K562 (cell line): ENCODE measurements around the gene METTL14. TPM values are rescaled to one million over a fixed set of nuclear protein-coding genes. Genes with fewer than 3 reads are reported as not detected.

Experiments
- EP400 ChIP-seq: fragments of 450-650 bp; IDR thresholded peaks from 2 replicates; pipeline ENCODE4 v1.6.1; 2017; ENCODE audit warnings: antibody characterized with exemption, mild to moderate bottlenecking, moderate library complexity
- ESRRB ChIP-seq: fragments of 250-450 bp; sonication (Bioruptor Pico); IDR thresholded peaks from 2 replicates; pipeline ENCODE4 v1.5.0; 2020; ENCODE audit warnings: mild to moderate bottlenecking, moderate library complexity, borderline replicate concordance
- FOXK2 ChIP-seq, 2 experiments: fragments of 450-650 bp; IDR thresholded peaks in 1 of 2; conservative IDR thresholded peaks in 1 of 2; 2 replicates each; pipeline ENCODE4 v1.6.1; 2016; ENCODE audit warnings: low read depth in 2 of 2, mild to moderate bottlenecking in 1 of 2
- GMEB1 ChIP-seq: fragments of 250-450 bp; sonication (Bioruptor Pico); IDR thresholded peaks from 2 replicates; pipeline ENCODE4 v1.4.0; 2020; ENCODE audit warnings: mild to moderate bottlenecking
- HES1 ChIP-seq: fragments of 450-650 bp; IDR thresholded peaks from 2 replicates; pipeline ENCODE4 v1.6.1; 2016; ENCODE audit warnings: low read depth, mild to moderate bottlenecking, moderate library complexity
- HNRNPK ChIP-seq: fragments of 200-400 bp; formaldehyde crosslinking; IDR thresholded peaks from one replicate; pipeline ENCODE4 v1.6.1; 2018; ENCODE audit warnings: mild to moderate bottlenecking, low read depth, low read length; ENCODE audit not compliant: poor library complexity, severe bottlenecking
- KAT8 ChIP-seq: fragments of 450-650 bp; IDR thresholded peaks from 2 replicates; pipeline ENCODE4 v1.6.1; 2016; ENCODE audit warnings: low read depth, mild to moderate bottlenecking
- KDM5B ChIP-seq: fragments of 200-600 bp; sonication (generic); IDR thresholded peaks from 2 replicates; pipeline ENCODE4 v1.6.1; 2012; ENCODE audit warnings: low read depth, mild to moderate bottlenecking, moderate library complexity, low read length, control low read depth, inconsistent platforms; ENCODE audit not compliant: insufficient replicate concordance
- KLF1 ChIP-seq: fragments of 450-650 bp; IDR thresholded peaks from 2 replicates; pipeline ENCODE4 v1.6.1; 2016; ENCODE audit warnings: missing genetic modification characterization, missing compliant biosample characterization
- MBD2 ChIP-seq: sonication (generic); IDR thresholded peaks from 2 replicates; pipeline ENCODE4 v1.6.1; 2016; ENCODE audit warnings: low read depth, borderline replicate concordance
- MXI1 ChIP-seq: IDR thresholded peaks from 2 replicates; pipeline ENCODE4 v1.6.1; 2011; ENCODE audit warnings: low read depth, mild to moderate bottlenecking, improper control_type of control experiment, low read length
- MYBL2 ChIP-seq, 2 experiments: fragments of 450-650 bp in 1 of 2; sonication (generic) in 1 of 2; formaldehyde crosslinking in 1 of 2; IDR thresholded peaks; 2 replicates each; pipeline versions ENCODE4 v1.6.1 to v1.8.1; 2017 to 2022; ENCODE audit warnings: borderline replicate concordance in 1 of 2, inconsistent platforms in 1 of 2, low read depth in 1 of 2, mild to moderate bottlenecking in 1 of 2, missing genetic modification reagents in 1 of 2, moderate library complexity in 1 of 2
- MYNN ChIP-seq, 2 experiments: sonication (generic); formaldehyde crosslinking in 1 of 2; IDR thresholded peaks; 2 replicates each; pipeline versions ENCODE4 v1.5.0 to v1.6.1; 2016 to 2020; ENCODE audit warnings: antibody characterized with exemption in 1 of 2, missing genetic modification reagents in 1 of 2
- POLR2AphosphoS5 ChIP-seq: IDR thresholded peaks from 2 replicates; pipeline ENCODE4 v1.6.1; 2011; ENCODE audit warnings: mild to moderate bottlenecking, low read depth, low read length, moderate library complexity; ENCODE audit not compliant: control insufficient read depth, insufficient read depth
- POLR2G ChIP-seq: fragments of 200-400 bp; formaldehyde crosslinking; IDR thresholded peaks from 2 replicates; pipeline ENCODE4 v1.6.1; 2017; ENCODE audit warnings: low read depth, mild to moderate bottlenecking, antibody characterized with exemption, low read length, moderate library complexity
- PURB ChIP-seq: sonication (generic); formaldehyde crosslinking; IDR thresholded peaks from 2 replicates; pipeline ENCODE4 v1.9.0; 2021; ENCODE audit warnings: low read depth, mild to moderate bottlenecking, missing genetic modification reagents
- PYGO2 ChIP-seq: fragments of 450-650 bp; IDR thresholded peaks from 2 replicates; pipeline ENCODE4 v1.6.1; 2016; ENCODE audit warnings: mild to moderate bottlenecking, missing genetic modification characterization, moderate library complexity, missing compliant biosample characterization
- RUNX1 ChIP-seq: sonication (generic); IDR thresholded peaks from 2 replicates; pipeline ENCODE4 v1.6.1; 2016; ENCODE audit warnings: antibody characterized with exemption, low read depth
- SMARCA4 ChIP-seq: fragments of 450-650 bp; IDR thresholded peaks from 2 replicates; pipeline ENCODE4 v1.6.1; 2016
- TCFL5 ChIP-seq: fragments of 250-450 bp; sonication (Bioruptor Pico); conservative IDR thresholded peaks from 2 replicates; pipeline ENCODE4 v1.6.1; 2021; ENCODE audit warnings: mild to moderate bottlenecking, moderate library complexity, matching md5 sums
- THRAP3 ChIP-seq: fragments of 450-650 bp; IDR thresholded peaks from 2 replicates; pipeline ENCODE4 v1.6.1; 2016; ENCODE audit warnings: mild to moderate bottlenecking, inconsistent platforms, borderline replicate concordance
- ZNF12 ChIP-seq: sonication (generic); formaldehyde crosslinking; IDR thresholded peaks from 2 replicates; pipeline ENCODE4 v1.4.0; 2020; ENCODE audit warnings: mild to moderate bottlenecking, missing genetic modification reagents
- ZNF224 ChIP-seq: sonication (generic); formaldehyde crosslinking; IDR thresholded peaks from 2 replicates; pipeline ENCODE4 v1.8.0; 2022; ENCODE audit warnings: mild to moderate bottlenecking, missing genetic modification reagents
- ZNF589 ChIP-seq: fragments of 200-800 bp; sonication (Bioruptor generic); IDR thresholded peaks from 2 replicates; pipeline ENCODE4 v1.6.1; 2016; ENCODE audit warnings: low read depth, missing genetic modification characterization, missing compliant biosample characterization
- ZZZ3 ChIP-seq: fragments of 450-650 bp; IDR thresholded peaks from 2 replicates; pipeline ENCODE4 v1.6.1; 2016; ENCODE audit warnings: antibody characterized with exemption, mild to moderate bottlenecking, moderate library complexity
- polyA plus RNA-seq, 8 experiments: library from polyadenylated mRNA; depleted of rRNA in 4 of 8; stranded (reverse) in 5 of 8; unstranded in 3 of 8; fragments of >200 nt; fragmentation: Nextera tagmentation in 2 of 8; fragmentation: Illumina TruSeq in 1 of 8; extraction: Ambion mirVana in 2 of 8; extraction: Trizol in 1 of 8; gene quantifications; 2 replicates each; pipeline versions ENCODE4 v1.2.1 to v1.2.3, GENCODE V29; 2011 to 2014; ENCODE audit warnings: inconsistent platforms in 1 of 8, missing spikeins in 1 of 8
- total RNA-seq, 7 experiments: library from RNA; depleted of rRNA in 6 of 7; stranded (reverse); fragments of >200 nt in 6 of 7; fragmentation: Illumina TruSeq in 2 of 7; extraction: Trizol in 2 of 7; gene quantifications; 2 replicates each; pipeline versions ENCODE4 v1.2.1 to v1.2.3, GENCODE V29; 2011 to 2021; ENCODE audit warnings: low replicate concordance in 1 of 7
- TF ChIP-seq, protein P1 (sequence below): sonication (generic); formaldehyde crosslinking; IDR thresholded peaks from 2 replicates; pipeline ENCODE4 v1.8.0; 2022; ENCODE audit warnings: mild to moderate bottlenecking, missing genetic modification reagents

The METTL14 gene
- total and polyA plus RNA-seq, 9 of the 15 experiments (the other 6 are each of a cell fraction or from before 2014, with no cell fraction given), result 16.7 to 42.4 (median 27.7) TPM

DNA sequence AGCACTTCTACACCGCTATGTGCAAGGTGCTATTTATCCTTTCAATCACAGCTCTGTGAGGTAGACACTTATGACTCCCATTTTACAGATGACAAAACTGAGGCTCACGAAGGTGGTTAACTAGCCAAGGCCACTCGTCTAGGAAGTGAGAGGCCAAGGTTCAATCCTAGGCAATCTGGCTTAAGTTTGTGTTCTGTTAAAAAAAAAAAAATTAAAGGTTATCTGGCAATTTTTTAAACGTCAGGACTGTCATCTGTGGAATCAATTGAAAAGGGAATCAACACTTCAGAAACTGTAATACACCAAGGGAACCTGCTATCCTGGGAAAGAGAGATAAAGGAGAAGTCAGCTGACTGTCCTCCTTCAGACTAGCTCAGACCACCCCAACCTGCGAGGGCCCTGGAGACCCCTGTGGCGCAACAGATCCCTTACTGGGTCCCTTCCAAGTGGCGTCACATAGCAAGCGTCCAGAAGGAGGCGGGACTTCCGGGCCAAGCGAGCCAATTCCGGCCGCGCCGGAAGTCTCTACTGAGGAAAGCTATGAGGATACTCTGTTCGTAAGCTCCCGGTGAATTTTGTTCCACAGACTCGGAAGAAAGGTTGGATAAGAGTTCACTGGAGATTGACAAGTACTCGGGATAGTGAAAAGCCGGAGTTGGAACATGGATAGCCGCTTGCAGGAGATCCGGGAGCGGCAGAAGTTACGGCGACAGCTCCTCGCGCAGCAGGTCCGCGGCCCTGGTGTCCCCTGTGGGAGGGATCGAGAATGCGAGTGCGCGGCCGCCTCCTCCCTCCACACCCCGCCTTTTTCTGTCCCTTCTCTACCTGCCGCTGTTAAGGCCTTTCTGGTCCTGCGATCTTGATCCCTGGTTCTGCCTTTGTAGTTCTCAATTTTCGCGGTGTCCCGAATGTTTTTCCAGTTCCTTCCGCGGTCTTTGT lies at the start of gene METTL14 (continued):
- TF ChIP-seq MYBL2 (IDR thresholded peaks at IDR 0.05; ENCODE audit: low read depth) (no peak; the same call in 1 of the 2 replicates), MYBL2 (CRISPR knock-in tag; IDR thresholded peaks at IDR 0.05; ENCODE audit: borderline replicate concordance) (no peak), POLR2G (peak; percentile 73), KAT8 (no peak), RUNX1 (no peak), MYNN (IDR thresholded peaks at IDR 0.05) (no peak), MYNN (CRISPR knock-in tag; IDR thresholded peaks at IDR 0.05) (no peak), FOXK2 (conservative IDR thresholded peaks at IDR 0.05 in 1 of 2, IDR thresholded peaks at IDR 0.05 in 1 of 2; ENCODE audit: low read depth in 2 of 2) (peak; percentile 58 to 68; a peak in 2 of 4 replicates), PURB (CRISPR knock-in tag) (no peak), MXI1 (no peak), ZNF12 (no peak), KDM5B (peak; percentile 82), ZNF589 (CRISPR knock-in tag) (no peak), EP400 (peak; percentile 89), GMEB1 (no peak), KLF1 (no peak), MBD2 (peak; percentile 72), PYGO2 (tag) (no peak), HNRNPK (no peak), SMARCA4 (peak; percentile 14; the same call in 1 of the 2 replicates), POLR2AphosphoS5 (peak; percentile 89), ZNF224 (CRISPR knock-in tag) (no peak), HES1 (no peak), ZZZ3 (peak; percentile 80), ESRRB (no peak), TCFL5 (no peak), THRAP3 (no peak)
- TF ChIP-seq, protein P1, sequence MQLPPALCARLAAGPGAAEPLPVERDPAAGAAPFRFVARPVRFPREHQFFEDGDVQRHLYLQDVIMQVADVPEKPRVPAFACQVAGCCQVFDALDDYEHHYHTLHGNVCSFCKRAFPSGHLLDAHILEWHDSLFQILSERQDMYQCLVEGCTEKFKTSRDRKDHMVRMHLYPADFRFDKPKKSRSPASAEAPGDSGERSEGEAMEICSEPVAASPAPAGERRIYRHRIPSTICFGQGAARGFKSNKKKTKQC (CRISPR knock-in tag), result no peak; the same call in 1 of the 2 replicates
